RWPE1 (cell line): ENCODE data around the gene FAM24A.

ENCODE experiments used
- CTCF ChIA-PET: fragments of 350-600 bp; sonication (Branson Sonifier 250); formaldehyde crosslinking; extraction: SDS; loops from one replicate; lab custom pipeline; 2021; lab: Yijun Ruan, JAX
- POLR2A ChIA-PET: fragments of 400-600 bp; formaldehyde crosslinking; extraction: SDS; loops from one replicate; lab custom pipeline; 2020; ENCODE audit warnings: antibody characterized with exemption; ENCODE audit not compliant: low non-redundant PET; lab: Yijun Ruan, JAX
- DNase-seq: peaks from one replicate; pipeline ENCODE4 v3.0.0; 2012; ENCODE audit warnings: low spot score
- H3K27ac ChIP-seq: fragments of 450-650 bp; 2 replicates; pipeline ENCODE4 v1.5.1; 2017
- CTCF ChIP-seq: fragments of 450-650 bp; conservative IDR thresholded peaks from 2 replicates; pipeline ENCODE4 v1.5.1; 2017; ENCODE audit warnings: low read depth, mild to moderate bottlenecking

The FAM24A gene

DNA sequence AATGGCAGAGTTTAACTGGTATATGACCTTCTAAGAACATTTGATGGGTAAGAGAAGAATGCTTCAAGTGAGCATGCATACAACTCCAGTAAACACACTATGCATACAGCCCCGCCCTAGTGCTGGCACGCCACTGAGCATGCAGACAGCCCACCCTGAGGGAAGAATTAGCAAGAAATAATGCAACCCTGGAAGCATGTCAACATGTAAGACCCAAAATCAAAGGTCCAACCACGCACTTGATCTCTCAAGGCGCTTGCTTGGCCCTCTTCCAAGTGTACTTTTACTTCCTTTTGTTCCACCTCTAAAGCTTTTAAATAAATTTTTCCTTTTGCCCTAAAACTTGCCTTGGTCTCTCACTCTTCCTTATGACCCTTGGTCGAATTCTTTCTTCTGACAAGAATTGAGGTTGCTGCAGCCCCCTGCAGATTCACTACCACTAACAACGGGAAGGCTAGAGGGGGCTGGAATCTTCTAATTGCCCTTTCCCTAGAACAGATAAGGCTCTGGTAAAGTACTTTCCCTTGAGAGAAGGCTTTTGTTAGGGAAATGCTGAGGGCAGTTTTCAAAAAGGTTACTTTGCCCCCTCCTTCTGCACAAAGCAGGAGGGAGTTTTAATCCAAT lies 34.5 kb upstream of the FAM24A start:
- DNase-seq, result no peak
- no peak overlapping the region for H3K27ac ChIP-seq
- ChIA-PET CTCF (no interaction called here), POLR2A (no interaction called here)
- TF ChIP-seq CTCF, result no peak

- CTCF ChIA-PET, result no interaction called here
Observed at GRCh38 chr10:122876467-122876855, 33.9 kb upstream of the FAM24A start.

GRCh38 chr10:122877264-122877663 lies 33.1 kb upstream of the FAM24A start:
- no peak overlapping the region for H3K27ac ChIP-seq
- CTCF ChIA-PET, result interaction anchor here (0.6 to 0.7 kb wide), 2 partner anchors 11 to 102 kb away, joined by 3 read pairs; no protein-coding TSS in a partner anchor
- TF ChIP-seq CTCF, result no peak
- DNase-seq, result no peak
- POLR2A ChIA-PET, result no interaction called here

More at GRCh38 chr10:122876467-122876855, 33.9 kb upstream of the FAM24A start:
- POLR2A ChIA-PET, result no interaction called here
- DNase-seq, result no peak
- H3K27ac ChIP-seq, result no peak overlapping the region
- TF ChIP-seq CTCF, result no peak

- CTCF ChIA-PET, result interaction anchor here (0.6 kb wide), 1 partner anchor 1112 kb away, joined by 5 read pairs; no protein-coding TSS in a partner anchor
- no peak for TF ChIP-seq CTCF
- peak overlapping the region; percentile 88 for H3K27ac ChIP-seq
- peak; percentile 42 for DNase-seq
- POLR2A ChIA-PET, result no interaction called here
Observed at GRCh38 chr10:122878799-122879338, 31.5 kb upstream of the FAM24A start.

DNA sequence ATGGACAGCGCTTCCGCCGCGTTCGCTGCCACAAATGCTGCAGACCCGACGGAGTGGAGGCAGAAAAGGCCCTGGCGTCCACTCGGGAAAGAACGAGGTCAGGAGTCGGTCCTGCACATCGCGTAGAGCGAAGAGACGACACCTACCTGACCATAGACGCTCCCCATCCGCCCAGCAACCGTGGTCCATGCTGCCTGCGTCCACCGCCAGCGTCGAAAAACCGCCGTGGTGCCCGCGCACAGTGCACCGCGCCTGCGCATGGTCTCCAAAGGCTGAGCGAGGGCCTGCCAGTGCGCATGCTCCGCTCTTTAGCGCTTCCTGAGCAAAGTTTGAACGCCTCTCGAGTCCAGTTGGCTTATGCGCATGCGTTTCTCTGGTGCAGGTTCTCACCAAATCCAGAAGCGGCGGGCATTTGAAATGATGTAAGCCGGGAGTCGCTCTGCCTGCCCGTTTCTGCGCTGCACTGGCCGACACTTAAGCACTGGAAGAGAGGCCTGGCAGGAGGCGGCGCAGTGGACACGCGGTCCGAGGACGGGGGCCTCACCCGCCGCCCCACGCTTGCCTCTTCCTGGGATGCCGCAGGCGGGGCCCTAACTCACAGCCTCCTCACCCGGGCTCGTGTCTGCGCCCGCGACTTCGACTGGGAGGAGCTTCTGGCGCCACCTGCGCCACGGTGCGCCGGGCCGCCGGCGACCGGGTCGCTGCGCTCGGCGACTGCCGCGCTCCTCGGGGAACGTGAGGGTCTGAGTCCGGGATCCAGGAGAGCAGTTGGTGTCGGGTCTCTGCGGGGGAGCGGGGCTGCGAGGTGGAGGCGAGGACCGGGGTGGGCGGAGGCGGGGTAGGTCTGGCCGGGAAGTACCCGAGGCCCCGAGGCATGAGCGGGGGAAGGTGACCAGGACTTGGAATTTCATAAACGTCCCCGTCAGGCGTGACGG lies 30.8 kb upstream of the FAM24A start, which contains the start of gene FAM24B:
FAM24B (minus strand) TSS at position 243 of the 935 bp plus-strand sequence. CDS start 29,066 bp downstream, outside the sequence.
- POLR2A ChIA-PET, result interaction anchor here (0.7 kb wide), 1 partner anchor 74 kb away, joined by 3 read pairs; no protein-coding TSS in a partner anchor
- TF ChIP-seq CTCF, result no peak
- peak within 1 kb of the TSS; percentile 88 for H3K27ac ChIP-seq
- DNase-seq, result peak; percentile 98
- CTCF ChIA-PET, result no interaction called here

- POLR2A ChIA-PET, result no interaction called here
- DNase-seq, result no peak
- CTCF ChIA-PET, result no interaction called here
- TF ChIP-seq CTCF, result no peak
- H3K27ac ChIP-seq, result no peak overlapping the region
Observed at GRCh38 chr10:122882766-122883165, 27.6 kb upstream of the FAM24A start.
